ENCODE data around the gene TKTL1. TPM values are rescaled to one million over a fixed set of nuclear protein-coding genes. Genes with fewer than 3 reads are reported as not detected.

Gene TKTL1
- total and polyA plus RNA-seq, 2 of the 8 experiments (the other 6 are each of a cell fraction or from before 2014, with no cell fraction given), result 0.05 TPM; not detected in 1

GRCh38 chrX:154309041-154309775, 13.6 kb downstream of the TKTL1 start:
- FAIRE-seq (no peak), DNase-seq (ENCODE audit: low read depth in 1 of 2, low spot score in 2 of 2) (no peak)
- Histone ChIP-seq H3K18ac (ENCODE audit: extremely low read depth, low read length) (no peak overlapping the region), H3K9ac (replicated peaks in 1 of 4; ENCODE audit: extremely low read depth in 1 of 4, low read depth in 3 of 4, low read length in 3 of 4) (no peak overlapping the region), H2BK15ac (ENCODE audit: low read length) (no peak overlapping the region), H4K20me1 (replicated peaks in 1 of 2; ENCODE audit: control insufficient read depth in 1 of 2, insufficient read depth in 2 of 2, low read length in 2 of 2) (no peaks in the 10 kb centered on the region), H3K14ac (ENCODE audit: insufficient read length) (no peak overlapping the region), H3K56ac (replicated peaks; ENCODE audit: insufficient read length, low read depth, low read length) (no peak overlapping the region), H2BK12ac (ENCODE audit: low read depth, low read length) (no peak overlapping the region), H4K91ac (replicated peaks; ENCODE audit: insufficient read length, low read length) (no peak overlapping the region), H4K5ac (ENCODE audit: insufficient read length, low read depth, low read length) (no peak overlapping the region), H3K4me3 (ENCODE audit: extremely low read depth in 1 of 4, insufficient read depth in 2 of 4, low read depth in 3 of 4, low read length in 4 of 4) (no peak overlapping the region), H4K8ac (ENCODE audit: extremely low read depth, insufficient read depth, low read length) (no peak overlapping the region), H3K4me1 (replicated peaks in 1 of 4; ENCODE audit: control insufficient read depth in 3 of 4, insufficient read depth in 4 of 4, low read length in 3 of 4) (peaks cover 0 to 3% (median 0%) of the 10 kb centered on the region in 4 experiments; a peak in 1 of 7 replicates), H3K23ac (ENCODE audit: insufficient read length) (no peak overlapping the region), H2BK5ac (ENCODE audit: low read depth, low read length) (no peak overlapping the region), H3K27ac (ENCODE audit: low read depth, low read length) (no peak overlapping the region), H2AFZ (ENCODE audit: low read length) (no peak overlapping the region), H3K4ac (replicated peaks; ENCODE audit: insufficient read length, low read depth, low read length) (no peak overlapping the region), H3K79me1 (ENCODE audit: low read depth, low read length) (no peaks in the 10 kb centered on the region), H3K36me3 (ENCODE audit: control insufficient read depth in 2 of 4, insufficient read depth in 4 of 4, low read length in 3 of 4) (no peaks in the 10 kb centered on the region), H3K79me2 (ENCODE audit: control insufficient read depth in 1 of 2, insufficient read depth in 2 of 2, low read length in 2 of 2) (no peaks in the 10 kb centered on the region), H2AK5ac (ENCODE audit: low read depth, low read length) (no peak overlapping the region), H3K23me2 (ENCODE audit: low read depth, low read length) (no peaks in the 10 kb centered on the region), H3K9me3 (ENCODE audit: insufficient read depth in 2 of 2, low read depth in 1 of 2, low read length in 1 of 2) (no peaks in the 10 kb centered on the region), H2BK120ac (replicated peaks; ENCODE audit: low read depth, low read length) (no peak overlapping the region), H3K27me3 (replicated peaks in 1 of 4; ENCODE audit: control insufficient read depth in 3 of 4, extremely low read depth in 1 of 4, insufficient read depth in 3 of 4, low read length in 3 of 4) (no peaks in the 10 kb centered on the region), H3K4me2 (ENCODE audit: insufficient read depth in 1 of 2, low read depth in 2 of 2, low read length in 2 of 2) (no peak overlapping the region), H2BK20ac (ENCODE audit: low read length) (no peak overlapping the region)
- TF ChIP-seq RXRA (IDR thresholded peaks at IDR 0.05; ENCODE audit: insufficient read depth, low read depth, low read length) (no peak), KDM5A (IDR thresholded peaks at IDR 0.05; ENCODE audit: low read length) (no peak), RAD21 (IDR thresholded peaks at IDR 0.05 in 1 of 2, conservative IDR thresholded peaks at IDR 0.05 in 1 of 2; ENCODE audit: low read depth in 2 of 2, low read length in 2 of 2) (no peak), TEAD4 (IDR thresholded peaks at IDR 0.05; ENCODE audit: low read depth, low read length) (no peak), SP2 (IDR thresholded peaks at IDR 0.05; ENCODE audit: low read length) (no peak), POLR2AphosphoS5 (IDR thresholded peaks at IDR 0.05; ENCODE audit: low read depth, low read length) (no peak)
- TF ChIP-seq, protein P1, sequence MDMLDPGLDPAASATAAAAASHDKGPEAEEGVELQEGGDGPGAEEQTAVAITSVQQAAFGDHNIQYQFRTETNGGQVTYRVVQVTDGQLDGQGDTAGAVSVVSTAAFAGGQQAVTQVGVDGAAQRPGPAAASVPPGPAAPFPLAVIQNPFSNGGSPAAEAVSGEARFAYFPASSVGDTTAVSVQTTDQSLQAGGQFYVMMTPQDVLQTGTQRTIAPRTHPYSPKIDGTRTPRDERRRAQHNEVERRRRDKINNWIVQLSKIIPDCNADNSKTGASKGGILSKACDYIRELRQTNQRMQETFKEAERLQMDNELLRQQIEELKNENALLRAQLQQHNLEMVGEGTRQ (IDR thresholded peaks at IDR 0.05; ENCODE audit: low read length), result no peak
- 84% methylated on average over 11 of the region's 16 CpGs; no CpG with 5 or more reads in 1 of the 2 experiments for WGBS, 2 experiments (ENCODE audit: extremely low coverage in 1 of 2, insufficient coverage in 1 of 2, insufficient read length in 1 of 2, insufficient replicate concordance in 2 of 2, low coverage in 1 of 2, low lambda C conversion rate in 2 of 2, missing lambda C conversion rate in 1 of 2)
- CTCF ChIA-PET (ENCODE audit: partially characterized antibody), result interaction anchor here (1.2 to 1.6 kb wide), 6 partner anchors 9 to 64 kb away, joined by 4 to 6 read pairs (median 5); no protein-coding TSS in a partner anchor
- POLR2A ChIA-PET (ENCODE audit: partially characterized antibody), result no interaction called here
